HUES64 (cell line): ENCODE data around the gene GMDS.

Source experiments
- H3K27ac ChIP-seq: 2 replicates; pipeline ENCODE4 v1.7.0; 2013; ENCODE audit warnings: low read depth, low read length, inconsistent platforms
- H3K27me3 ChIP-seq: 2 replicates; pipeline ENCODE4 v1.6.1; 2013; ENCODE audit warnings: mild to moderate bottlenecking, low read length; ENCODE audit not compliant: insufficient read depth
- H3K36me3 ChIP-seq: 2 replicates; pipeline ENCODE4 v1.6.1; 2013; ENCODE audit warnings: mild to moderate bottlenecking, low read length; ENCODE audit not compliant: insufficient read depth
- H3K4me1 ChIP-seq: 2 replicates; pipeline ENCODE4 v1.6.1; 2013; ENCODE audit warnings: mild to moderate bottlenecking, low read length, moderate library complexity; ENCODE audit not compliant: insufficient read depth
- H3K4me3 ChIP-seq: 2 replicates; pipeline ENCODE4 v1.5.1; 2013; ENCODE audit warnings: mild to moderate bottlenecking, low read length, moderate library complexity
- H3K9ac ChIP-seq: 2 replicates; pipeline ENCODE4 v1.6.1; 2013; ENCODE audit warnings: mild to moderate bottlenecking, low read depth, low read length
- H3K9me3 ChIP-seq: 2 replicates; pipeline ENCODE4 v1.6.1; 2013; ENCODE audit warnings: low read depth, low read length; ENCODE audit not compliant: insufficient read depth
- WGBS: fragments of 150-250, 120-280 bp; methylation state at CpG from one replicate; pipeline ENCODE4 v1.1.7; 2013; ENCODE audit warnings: missing lambda C conversion rate; 5-methylcytosine and 5-hydroxymethylcytosine counted together

GMDS gene

DNA sequence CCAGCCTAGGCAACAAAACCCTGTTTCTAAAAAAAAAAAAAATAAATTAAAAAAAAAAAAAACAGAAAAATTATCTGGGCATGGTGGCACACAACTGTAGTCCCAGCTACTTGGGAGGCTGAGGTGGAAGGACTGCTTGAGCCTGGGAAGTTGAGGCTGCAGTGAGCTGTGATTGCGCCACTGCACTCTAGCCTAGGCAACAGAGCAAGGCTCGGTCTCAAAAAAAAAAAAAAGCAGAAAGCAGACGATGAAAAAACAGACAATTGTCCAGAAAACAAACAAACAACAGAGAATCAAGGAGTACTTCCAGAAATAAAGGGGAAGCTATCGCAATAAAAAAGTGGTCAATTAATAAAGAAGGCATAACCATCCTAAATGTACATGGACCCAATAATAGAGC lies 229.4 kb downstream of the GMDS start:
- H3K4me1 ChIP-seq: peaks cover 6% of the 10 kb centered on the region
- WGBS: 74% methylated on average over 4 of the region's 4 CpGs
- H3K27me3 ChIP-seq: no peaks in the 10 kb centered on the region
- no peak overlapping the region for H3K9ac ChIP-seq
- H3K9me3 ChIP-seq: no peaks in the 10 kb centered on the region
- H3K36me3 ChIP-seq: no peaks in the 10 kb centered on the region
- no peak overlapping the region for H3K4me3 ChIP-seq
- H3K27ac ChIP-seq: no peak overlapping the region

DNA sequence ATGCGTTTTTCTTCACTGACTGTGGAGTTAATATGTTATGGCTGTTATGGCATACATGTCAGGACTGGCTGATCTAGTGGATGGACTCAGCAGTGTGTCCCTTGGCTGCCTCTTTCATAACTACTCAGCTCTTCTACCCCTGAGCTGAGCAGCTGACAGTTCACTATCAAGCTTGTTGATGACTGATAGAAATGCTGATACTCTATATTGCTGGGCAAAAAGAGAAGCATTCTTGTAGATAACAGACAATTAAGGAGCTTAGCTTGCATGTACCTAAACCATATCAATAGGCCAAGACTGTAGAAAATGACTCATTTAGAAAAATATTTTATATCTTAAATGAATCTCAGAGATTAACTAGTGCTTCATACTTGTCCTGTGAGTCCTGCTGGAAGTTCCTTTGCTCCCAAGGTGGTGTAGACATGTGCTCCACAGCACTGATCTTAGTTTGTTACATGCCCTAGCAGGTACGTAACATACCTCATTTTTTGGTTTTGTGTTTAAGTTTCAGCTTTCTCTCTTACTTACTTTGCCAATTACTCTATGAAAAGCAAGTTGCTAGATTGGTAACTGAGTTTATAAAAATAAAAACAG lies 236.9 kb downstream of the GMDS start:
- Histone ChIP-seq H3K27me3 (no peaks in the 10 kb centered on the region), H3K4me3 (no peak overlapping the region)

DNA sequence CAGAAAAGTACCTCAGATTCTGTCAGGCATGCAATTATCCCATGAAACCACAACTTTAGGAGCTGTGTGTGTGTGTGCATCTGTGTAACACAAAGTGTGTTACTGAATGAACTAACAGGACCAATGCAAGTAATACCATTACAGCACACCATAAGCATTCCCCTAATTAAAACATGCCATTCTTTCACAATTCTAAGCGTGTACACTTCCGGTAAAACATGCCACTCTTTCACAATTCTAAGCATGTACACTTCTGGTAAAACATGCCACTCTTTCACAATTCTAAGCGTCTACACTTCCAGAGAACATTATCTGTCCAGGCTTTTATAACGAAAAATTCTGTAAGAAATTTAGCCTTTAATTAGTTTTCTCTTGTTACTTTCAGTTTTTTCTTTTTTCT lies 238.2 kb downstream of the GMDS start:
- H3K27me3 ChIP-seq: no peaks in the 10 kb centered on the region
- H3K4me1 ChIP-seq: no peaks in the 10 kb centered on the region
- H3K36me3 ChIP-seq: no peaks in the 10 kb centered on the region
- no peak overlapping the region for H3K27ac ChIP-seq
- no peak overlapping the region for H3K9ac ChIP-seq
- H3K4me3 ChIP-seq: no peak overlapping the region
- 72% methylated on average over 4 of the region's 4 CpGs for WGBS
- 0 out of 2 replicates have a peak, but pooled peaks cover 6% of the 10 kb centered on the region for H3K9me3 ChIP-seq

More for the DNA sequence above, 236.9 kb downstream of the GMDS start:
- Histone ChIP-seq H3K9ac (no peak overlapping the region), H3K4me1 (no peaks in the 10 kb centered on the region), H3K9me3 (0 out of 2 replicates have a peak, but pooled peaks cover 6% of the 10 kb centered on the region), H3K36me3 (no peaks in the 10 kb centered on the region), H3K27ac (no peak overlapping the region)
- WGBS: 83% methylated on average over 1 of the region's 2 CpGs

DNA sequence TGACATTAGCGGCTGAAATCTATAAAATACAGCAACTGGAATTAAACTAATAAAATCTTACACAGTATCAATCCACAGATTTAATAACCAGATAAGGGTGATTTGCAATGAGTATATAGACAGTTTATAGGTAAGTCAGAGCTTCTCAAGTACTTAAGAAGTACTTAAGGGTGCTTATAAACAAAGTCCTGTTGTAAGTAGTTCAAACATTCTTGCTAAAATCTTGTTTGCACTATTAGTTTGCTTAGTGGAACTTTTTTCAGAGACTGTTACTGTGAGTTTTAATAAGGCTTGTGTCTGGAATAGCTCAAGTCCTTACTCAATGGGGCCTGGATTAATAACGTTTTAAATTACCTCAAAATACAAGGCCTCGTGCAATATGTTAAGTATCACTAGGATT lies 240.5 kb downstream of the GMDS start:
- Histone ChIP-seq H3K9ac (no peak overlapping the region), H3K27ac (no peak overlapping the region), H3K9me3 (0 out of 2 replicates have a peak, but pooled peaks cover 6% of the 10 kb centered on the region), H3K4me3 (no peak overlapping the region), H3K4me1 (no peaks in the 10 kb centered on the region), H3K36me3 (no peaks in the 10 kb centered on the region), H3K27me3 (no peaks in the 10 kb centered on the region)
- 94% methylated on average over 1 of the region's 3 CpGs for WGBS

DNA sequence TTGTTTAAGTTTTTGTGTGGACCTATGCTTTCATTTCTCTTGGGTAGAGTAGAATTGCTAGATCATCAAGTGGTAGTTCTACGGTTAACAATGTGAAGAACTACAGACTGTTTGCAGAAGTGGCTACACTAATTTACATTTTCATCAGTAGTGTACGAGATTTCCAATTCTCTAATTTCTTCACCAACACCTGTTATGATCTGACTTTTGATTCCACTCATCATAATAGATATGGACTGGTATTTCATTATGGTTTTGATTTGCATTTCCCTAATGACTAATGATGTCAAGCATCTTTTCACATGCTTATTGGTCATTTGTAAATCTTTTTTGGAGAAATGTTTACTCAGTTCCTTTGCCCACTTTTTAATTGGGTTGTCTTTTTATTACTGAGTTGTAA lies 244.4 kb downstream of the GMDS start:
- Histone ChIP-seq H3K4me3 (no peak overlapping the region), H3K36me3 (no peaks in the 10 kb centered on the region), H3K9me3 (no peaks in the 10 kb centered on the region), H3K4me1 (no peaks in the 10 kb centered on the region), H3K27me3 (no peaks in the 10 kb centered on the region), H3K27ac (no peak overlapping the region), H3K9ac (no peak overlapping the region)
- 100% methylated on average over 2 of the region's 2 CpGs for WGBS

DNA sequence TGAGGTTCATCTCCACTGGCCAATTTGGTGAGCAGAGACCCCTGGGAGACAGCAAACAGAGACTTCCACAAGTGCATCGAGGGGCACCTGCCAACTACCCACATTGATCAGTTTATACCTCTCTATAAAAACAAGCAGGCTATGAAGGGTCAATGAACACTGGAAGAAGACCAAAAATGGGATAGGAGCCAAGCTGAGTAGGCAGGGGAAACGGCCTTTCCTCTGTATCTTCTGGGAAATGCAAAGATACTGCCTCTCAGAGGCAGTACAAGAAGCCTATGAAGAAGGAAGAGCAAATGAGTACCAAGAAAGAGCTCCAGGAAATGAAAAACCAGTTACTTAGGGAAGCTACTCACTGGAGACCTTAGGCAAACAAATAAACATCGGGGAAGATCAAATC lies 247.7 kb downstream of the GMDS start:
- Histone ChIP-seq H3K9me3 (no peaks in the 10 kb centered on the region), H3K4me1 (no peaks in the 10 kb centered on the region), H3K27ac (no peak overlapping the region), H3K36me3 (no peaks in the 10 kb centered on the region), H3K4me3 (no peak overlapping the region), H3K9ac (no peak overlapping the region), H3K27me3 (no peaks in the 10 kb centered on the region)
- WGBS: 90% methylated on average over 3 of the region's 3 CpGs

DNA sequence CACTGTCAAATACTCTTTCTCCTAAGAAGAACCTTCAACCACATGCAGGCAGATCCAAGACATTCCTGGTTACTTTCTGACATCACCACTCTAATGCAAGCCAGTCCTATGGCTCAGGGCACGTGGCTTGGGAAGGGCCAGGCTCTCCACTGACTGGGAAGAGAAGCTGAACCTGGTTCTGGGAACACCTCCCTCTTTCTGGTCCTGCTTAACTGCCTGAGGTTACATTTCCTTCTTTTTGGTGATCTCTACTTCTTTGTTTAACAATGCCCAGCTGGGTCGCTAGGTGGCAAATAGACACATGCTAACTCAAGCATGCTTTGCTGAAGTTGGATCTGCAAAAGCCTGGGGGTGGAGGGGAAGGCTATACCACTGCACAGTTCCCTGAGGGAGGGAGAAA lies 249.8 kb downstream of the GMDS start:
- no peaks in the 10 kb centered on the region for H3K9me3 ChIP-seq
- no peak overlapping the region for H3K9ac ChIP-seq
- no peak overlapping the region for H3K4me3 ChIP-seq
- no peaks in the 10 kb centered on the region for H3K4me1 ChIP-seq
- H3K36me3 ChIP-seq: no peaks in the 10 kb centered on the region
- 62% methylated on average over 2 of the region's 2 CpGs for WGBS
- H3K27me3 ChIP-seq: no peaks in the 10 kb centered on the region
- no peak overlapping the region for H3K27ac ChIP-seq

DNA sequence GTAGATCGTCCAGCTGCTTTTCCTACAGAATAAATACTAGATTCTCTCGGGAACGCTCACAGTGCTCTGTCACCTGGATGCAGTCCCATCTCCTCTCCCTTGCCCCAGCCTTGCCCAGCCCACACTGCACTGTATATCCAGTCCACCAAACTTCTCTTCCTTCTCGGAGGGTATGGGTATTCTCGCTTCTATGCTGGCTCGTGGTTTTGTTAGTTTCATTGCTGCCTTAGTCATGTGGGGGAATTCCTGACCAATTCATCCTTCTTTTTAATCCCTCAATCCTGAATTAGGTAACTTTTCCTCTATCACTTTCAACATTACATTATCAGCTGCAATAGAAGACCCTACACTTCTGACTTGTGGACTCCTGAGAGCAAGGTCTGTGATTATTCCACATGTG lies 252.4 kb downstream of the GMDS start:
- Histone ChIP-seq H3K4me1 (no peaks in the 10 kb centered on the region), H3K36me3 (no peaks in the 10 kb centered on the region), H3K27ac (no peak overlapping the region), H3K9ac (no peak overlapping the region), H3K9me3 (no peaks in the 10 kb centered on the region), H3K4me3 (no peak overlapping the region), H3K27me3 (no peaks in the 10 kb centered on the region)
- 97% methylated on average over 6 of the region's 6 CpGs for WGBS

DNA sequence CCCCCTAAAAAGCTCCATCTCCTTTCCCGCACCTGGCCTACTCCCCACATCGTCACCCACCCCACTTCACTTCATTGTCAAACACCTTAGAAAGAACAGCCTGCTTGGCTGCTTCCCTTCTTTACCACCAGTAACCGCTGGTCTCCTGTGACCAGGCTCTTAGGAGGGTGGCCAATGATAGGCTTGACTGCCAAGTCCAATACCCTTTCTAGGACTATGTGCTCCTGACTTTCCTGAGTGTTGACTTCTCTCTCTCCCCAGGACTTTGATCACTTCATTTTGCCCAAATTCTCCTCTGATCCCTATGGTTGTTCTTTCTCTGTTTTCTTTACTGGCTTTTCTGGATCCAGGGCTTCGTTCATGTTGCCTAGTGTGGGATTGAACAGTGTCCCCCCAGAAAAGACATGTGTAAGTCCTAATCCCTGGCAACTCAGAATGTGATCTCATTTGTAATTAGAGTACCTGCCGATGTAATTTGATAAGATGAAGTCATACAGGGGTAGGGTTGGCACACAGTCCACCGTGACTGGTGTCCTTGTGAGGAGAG lies 254.0 kb downstream of the GMDS start:
- Histone ChIP-seq H3K27ac (no peak overlapping the region), H3K27me3 (no peaks in the 10 kb centered on the region), H3K4me3 (no peak overlapping the region), H3K4me1 (no peaks in the 10 kb centered on the region), H3K9me3 (no peaks in the 10 kb centered on the region), H3K9ac (no peak overlapping the region), H3K36me3 (no peaks in the 10 kb centered on the region)
- WGBS: 92% methylated on average over 6 of the region's 6 CpGs

DNA sequence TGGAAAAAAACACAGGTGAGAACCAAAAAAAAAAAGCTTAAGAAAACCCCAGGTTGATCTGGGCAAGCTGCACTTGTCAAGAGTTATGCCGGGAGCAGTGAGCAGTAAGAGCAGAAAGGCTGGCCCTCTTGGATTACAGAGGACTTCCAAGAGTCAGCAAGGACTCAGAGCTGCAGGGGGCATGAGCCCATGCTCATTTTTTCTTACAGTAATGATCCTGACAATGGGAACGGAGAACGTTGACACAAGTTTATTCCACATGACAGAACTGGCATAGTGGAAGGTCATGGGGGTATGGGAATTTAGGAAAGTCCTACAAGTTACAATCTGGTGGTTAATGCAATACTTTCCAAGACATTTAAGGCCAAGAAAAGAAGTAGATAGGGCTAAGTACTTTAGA lies 256.6 kb downstream of the GMDS start:
- Histone ChIP-seq H3K4me3 (no peak overlapping the region), H3K9ac (no peak overlapping the region), H3K27ac (no peak overlapping the region)

DNA sequence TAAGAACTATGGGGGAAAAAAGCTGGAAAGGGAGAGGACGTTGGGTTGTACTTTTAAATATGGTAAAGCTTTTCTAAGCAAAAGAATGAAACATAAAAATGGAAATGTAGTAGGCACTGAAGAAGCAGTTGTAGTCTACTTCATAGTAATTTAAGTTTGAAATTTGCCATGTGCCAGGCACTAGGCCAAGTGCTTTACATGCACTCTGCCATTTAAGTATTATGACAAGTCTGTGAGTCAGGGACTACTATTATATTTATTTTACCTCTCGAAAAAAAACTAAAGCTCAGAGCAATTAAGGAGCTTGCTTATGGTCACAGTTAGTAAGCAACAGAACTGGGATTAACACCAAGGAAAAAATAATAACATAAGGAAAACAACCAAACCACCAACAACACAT lies 257.8 kb downstream of the GMDS start:
- Histone ChIP-seq H3K4me1 (no peaks in the 10 kb centered on the region), H3K9ac (no peak overlapping the region), H3K9me3 (no peaks in the 10 kb centered on the region), H3K36me3 (no peaks in the 10 kb centered on the region), H3K27me3 (no peaks in the 10 kb centered on the region), H3K27ac (no peak overlapping the region), H3K4me3 (no peak overlapping the region)
- 0% methylated on average over 1 of the region's 2 CpGs for WGBS

More for the DNA sequence above, 256.6 kb downstream of the GMDS start:
- H3K27me3 ChIP-seq: no peaks in the 10 kb centered on the region
- no peaks in the 10 kb centered on the region for H3K4me1 ChIP-seq
- no peaks in the 10 kb centered on the region for H3K36me3 ChIP-seq
- H3K9me3 ChIP-seq: no peaks in the 10 kb centered on the region
- 93% methylated on average over 3 of the region's 3 CpGs for WGBS
